Head of caudate nucleus (tissue), 42 donors: ENCODE results near the gene SYNGR4.
"Not testable (repeated sequence)": the region's sequence is repeated elsewhere in the genome, so short reads cannot be mapped to it uniquely, and the experiment has no call there.

ENCODE experiments used
- DNase-seq, 42 donors: peaks; one replicate each; pipeline versions ENCODE4 v3.0.0 to v3.0.0-alpha.2; 2020 to 2021; ENCODE audit warnings: mixed read lengths in 7 of 42
- intact Hi-C: fragments of 100-400 bp; cut with DNase I; formaldehyde crosslinking; loops from one replicate; pipeline ENCODE4 v1.15.0; 2022

The SYNGR4 gene

DNA sequence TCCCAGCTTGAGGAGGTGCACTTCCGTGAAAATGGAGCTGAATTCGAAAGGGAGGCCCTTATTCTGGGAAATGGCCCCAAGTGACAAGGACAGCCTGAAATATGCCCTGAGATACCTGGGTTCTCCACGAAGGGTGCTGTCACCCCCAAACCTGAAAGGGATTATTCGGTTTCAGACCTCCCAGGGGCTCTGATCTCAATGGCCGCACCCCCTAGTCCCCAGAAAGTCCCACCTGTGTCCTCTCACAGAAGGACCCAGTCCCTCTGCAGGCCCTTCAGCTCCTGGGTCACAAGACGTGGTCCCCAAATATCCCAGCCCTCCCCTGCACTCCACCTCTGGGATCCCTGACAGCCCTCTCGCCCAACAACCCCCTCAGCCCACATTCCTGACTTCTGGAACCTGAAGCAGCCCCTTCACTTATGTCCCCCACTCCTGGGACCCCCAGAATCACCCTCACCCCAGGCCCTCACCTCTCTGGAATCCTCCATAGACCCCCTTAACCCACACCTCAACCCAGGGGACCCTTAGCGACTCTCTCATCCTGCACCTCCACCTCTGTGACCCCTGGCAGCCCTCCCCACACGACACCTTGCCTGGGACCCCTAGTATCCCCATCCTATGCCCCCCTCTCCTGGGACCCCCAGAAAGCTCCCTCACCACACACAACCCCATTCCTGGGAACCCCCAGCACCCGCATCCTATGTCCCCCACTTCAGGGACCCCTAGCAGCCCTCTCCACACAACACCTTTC is 606 bp downstream of the SYNGR4 start:
- intact Hi-C loops, result loop anchor here (5.0 kb wide), 1 partner anchor 37 kb away; the partner anchor contains the start of gene EMP3
- DNase-seq, result peak in 1 of 42 donors; percentile 10

GRCh38 chr19:48365602-48366001 is 1.4 kb downstream of the SYNGR4 start:
- DNase-seq, result no peak
- intact Hi-C loops, result no loop called here

DNA sequence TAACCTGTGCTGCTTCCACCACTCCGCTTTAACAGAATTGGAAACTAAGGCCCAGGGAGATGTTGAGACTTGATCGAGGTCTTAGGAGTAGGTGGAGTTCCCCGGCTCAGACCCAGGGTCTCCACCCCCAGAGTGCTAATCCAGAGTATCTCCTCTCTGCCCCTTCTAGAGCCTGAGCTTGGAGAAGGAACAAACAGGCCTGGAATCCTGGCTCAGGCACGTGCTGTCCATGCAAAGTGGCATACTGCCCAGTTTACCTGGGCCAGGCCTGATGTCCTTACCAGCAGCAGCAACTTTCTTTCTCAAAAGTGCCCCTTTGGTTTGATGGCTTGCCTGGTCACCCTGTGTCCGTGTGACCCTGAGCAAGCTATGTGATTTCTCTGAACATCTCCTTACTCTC is 3.7 kb downstream of the SYNGR4 start:
- intact Hi-C loops, result no loop called here
- DNase-seq, result no peak

DNA sequence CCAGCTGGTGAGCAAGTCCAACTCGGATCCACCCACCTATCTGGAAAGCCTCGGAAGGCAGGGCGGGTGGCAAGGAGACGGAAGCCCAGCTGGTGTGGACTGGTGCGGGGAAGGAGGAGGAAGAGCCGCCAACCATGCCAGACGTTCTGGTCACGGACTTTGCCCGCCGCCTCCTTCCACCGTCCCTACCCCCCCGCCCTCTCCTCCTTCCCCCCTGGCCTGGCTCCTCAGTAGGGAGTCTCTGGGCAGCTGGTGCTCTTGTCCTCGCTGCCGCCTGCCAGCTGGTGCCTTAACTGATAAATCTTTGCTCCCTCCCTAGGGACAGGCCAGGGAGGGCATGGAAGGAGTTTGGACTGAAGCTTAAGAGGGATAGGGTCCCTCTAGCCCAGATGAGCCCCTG is 4.8 kb downstream of the SYNGR4 start:
- intact Hi-C loops, result no loop called here
- DNase-seq, result no peak

DNA sequence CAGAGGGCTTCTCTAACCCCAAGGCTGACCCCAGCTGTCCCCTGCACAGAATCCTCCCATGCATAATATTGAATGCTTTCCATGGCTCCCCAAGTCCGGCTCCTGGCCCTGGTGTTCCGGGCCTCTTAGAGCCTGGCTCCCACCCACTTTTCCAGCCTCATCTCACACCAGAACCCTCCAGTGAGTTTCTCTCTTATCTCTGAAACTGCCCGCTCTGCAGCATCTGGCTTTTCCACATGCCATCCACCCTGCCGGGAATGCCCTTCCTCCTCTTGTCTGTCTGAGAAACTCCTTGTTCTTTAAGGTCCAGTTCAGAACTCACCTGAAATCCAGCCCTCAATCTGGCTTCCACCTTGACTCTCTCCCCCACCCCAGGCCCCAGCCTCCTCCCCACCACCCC is 6.8 kb downstream of the SYNGR4 start:
- no peak for DNase-seq
- intact Hi-C loops, result no loop called here

GRCh38 chr19:48371367-48371766 is 7.2 kb downstream of the SYNGR4 start:
- intact Hi-C loops, result no loop called here
- no peak for DNase-seq

DNA sequence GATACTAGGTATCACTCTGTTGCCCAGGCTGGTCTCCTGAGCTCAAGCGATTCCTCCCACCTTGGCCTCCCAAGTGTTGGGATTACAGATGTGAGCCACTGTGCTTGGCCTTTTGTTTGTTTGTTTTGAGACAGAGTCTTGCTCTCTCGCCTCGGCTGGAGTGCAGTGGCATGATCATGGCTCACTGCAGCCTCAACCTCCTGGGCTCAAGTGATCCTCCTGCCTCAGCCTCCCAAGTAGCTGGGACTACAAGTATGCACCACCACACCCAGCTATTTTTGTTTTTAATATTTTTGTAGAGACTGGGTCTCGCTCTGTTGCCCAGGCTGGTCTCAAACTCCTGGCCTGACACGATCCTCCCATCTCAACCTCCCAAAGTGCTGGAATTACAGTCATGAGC is 7.6 kb downstream of the SYNGR4 start:
- DNase-seq, intact Hi-C loops: not testable (repeated sequence)

DNA sequence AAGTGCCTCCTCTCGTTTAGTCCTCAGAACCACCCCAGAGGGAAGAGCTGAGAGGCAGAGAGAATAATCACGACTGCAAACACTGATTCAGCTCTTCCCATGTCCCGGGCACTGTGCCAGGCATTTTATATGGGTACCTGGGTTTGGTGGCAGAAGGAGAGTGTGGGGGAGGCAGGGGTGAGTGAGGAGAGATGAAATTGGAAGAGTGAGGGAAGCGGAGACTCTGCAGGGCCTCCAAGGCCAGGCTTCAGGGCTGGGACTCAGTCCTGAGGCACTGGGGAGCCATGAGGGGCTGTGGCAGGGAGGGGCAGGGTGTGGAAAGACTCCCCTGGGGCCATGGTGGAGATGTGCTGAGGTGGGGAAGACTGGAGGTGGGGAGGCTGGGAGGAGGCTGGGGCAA is 8.7 kb downstream of the SYNGR4 start:
- peak; percentile 30 to 92 (median 72) for DNase-seq
- intact Hi-C loops, result no loop called here

DNA sequence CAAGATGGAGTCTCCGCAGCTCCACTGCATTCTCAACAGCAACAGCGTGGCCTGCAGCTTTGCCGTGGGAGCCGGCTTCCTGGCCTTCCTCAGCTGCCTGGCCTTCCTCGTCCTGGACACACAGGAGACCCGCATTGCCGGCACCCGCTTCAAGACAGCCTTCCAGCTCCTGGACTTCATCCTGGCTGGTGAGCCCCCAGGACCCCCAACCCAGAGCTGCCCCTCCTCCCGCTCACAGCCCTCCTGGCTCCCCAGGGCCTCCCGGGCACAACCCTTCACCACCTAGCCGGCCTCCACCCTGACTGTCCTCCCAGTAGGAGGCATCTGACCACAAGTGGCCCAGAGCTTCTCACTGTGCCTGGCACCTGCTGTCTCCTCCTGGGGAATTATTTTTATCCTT is 9.4 kb downstream of the SYNGR4 start:
- intact Hi-C loops, result no loop called here

GRCh38 chr19:48378194-48378570 is 14.0 kb downstream of the SYNGR4 start:
- intact Hi-C loops, result no loop called here
- no peak for DNase-seq

More for the DNA sequence above, 9.4 kb downstream of the SYNGR4 start:
- no peak for DNase-seq

GRCh38 chr19:48379058-48379457 is 14.9 kb downstream of the SYNGR4 start:
- intact Hi-C loops, result no loop called here
- DNase-seq, result no peak

DNA sequence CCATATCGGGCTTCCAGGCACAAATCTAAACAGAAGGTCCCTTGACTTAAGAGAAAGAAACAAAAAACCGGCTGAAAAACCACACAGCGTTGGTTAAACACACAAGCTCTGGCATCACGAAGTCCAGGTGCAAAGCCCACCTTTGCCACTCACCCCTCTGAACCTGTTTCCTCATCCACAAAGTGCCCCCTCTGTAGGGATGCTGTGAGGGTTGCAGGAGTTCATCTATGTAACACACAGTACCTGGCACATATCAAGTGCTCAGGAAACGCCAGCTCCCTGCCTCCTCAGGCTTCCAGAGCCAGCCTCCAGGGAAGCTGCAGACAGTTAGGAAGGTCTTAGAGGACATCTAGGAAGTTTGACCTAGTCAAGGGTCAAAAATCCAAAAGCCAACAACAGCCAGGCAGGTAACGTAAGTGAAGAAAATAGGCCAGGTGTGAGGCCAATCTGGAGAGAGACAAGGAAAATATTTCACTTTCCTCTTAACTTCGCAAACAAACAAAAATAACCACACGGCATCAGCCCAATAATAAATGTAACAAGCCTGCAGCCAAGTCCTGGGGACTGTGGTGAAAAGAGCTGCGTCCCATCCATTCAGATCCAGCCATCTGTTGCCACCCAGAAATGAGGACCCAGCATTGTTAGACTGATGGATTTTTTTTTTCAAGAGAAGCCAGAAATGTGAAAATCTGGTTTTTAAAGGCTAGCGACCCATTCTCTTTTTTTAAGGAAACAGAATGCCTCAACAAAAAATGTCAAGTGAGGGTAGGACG is 17.2 kb downstream of the SYNGR4 start:
- intact Hi-C loops, result no loop called here

GRCh38 chr19:48382286-48382685 is 18.1 kb downstream of the SYNGR4 start:
- DNase-seq, result no peak
- intact Hi-C loops, result no loop called here

More for the DNA sequence above, 17.2 kb downstream of the SYNGR4 start:
- DNase-seq, result no peak

- intact Hi-C loops, result no loop called here
- DNase-seq, result no peak
Observed at GRCh38 chr19:48385461-48386087, 21.4 kb downstream of the SYNGR4 start.

GRCh38 chr19:48386981-48387380 is 22.8 kb downstream of the SYNGR4 start:
- no peak for DNase-seq
- intact Hi-C loops, result no loop called here

- intact Hi-C loops, result loop anchor here (10.0 kb wide), 1 partner anchor 54 kb away; the partner anchor contains the start of gene GRWD1
Observed at GRCh38 chr19:48390188-48391099, 26.3 kb downstream of the SYNGR4 start.

DNA sequence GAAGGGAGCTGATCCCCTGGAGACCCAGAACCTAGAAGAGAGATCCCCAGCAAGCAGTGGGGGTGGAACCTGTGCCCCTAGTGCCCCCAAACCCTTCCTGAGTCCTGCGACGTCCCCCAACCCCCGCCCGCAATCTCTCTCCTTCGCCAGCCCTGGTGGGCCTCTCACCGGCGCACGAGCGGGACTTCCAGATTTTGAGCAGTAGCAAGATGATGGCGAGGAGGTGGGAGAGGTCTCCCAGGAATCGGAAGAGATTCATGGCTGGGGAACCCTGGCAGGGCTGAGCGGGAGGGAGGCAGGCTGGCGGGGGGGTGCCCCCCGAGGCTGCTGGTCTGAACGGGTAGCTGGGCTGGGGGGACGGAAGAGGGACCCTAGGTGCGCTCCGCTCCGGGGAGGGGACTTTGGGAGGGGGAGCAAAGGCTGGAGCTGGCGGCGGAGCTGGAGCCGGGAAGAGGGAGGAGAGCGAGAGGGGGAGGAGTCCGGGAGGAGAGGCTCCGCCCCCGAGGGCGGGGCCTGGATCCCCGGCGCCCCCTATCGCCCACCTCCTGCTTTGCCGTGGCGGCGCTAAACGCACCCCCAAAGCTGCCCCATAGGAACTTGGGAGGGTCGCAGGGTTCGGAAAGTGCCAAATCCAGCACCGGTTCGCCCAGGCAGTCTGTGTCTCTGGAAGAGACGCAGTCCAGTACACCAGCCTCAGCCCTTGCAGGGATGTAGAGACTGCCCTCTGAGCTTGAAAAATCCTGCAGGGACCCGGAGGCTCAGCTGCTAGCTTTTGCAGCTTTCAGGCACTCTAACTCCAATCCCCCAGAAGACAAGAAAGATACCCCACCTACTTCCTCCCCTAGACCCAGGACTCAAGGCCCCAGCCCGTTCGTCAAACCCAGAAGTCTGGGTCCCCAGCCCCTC is 27.2 kb downstream of the SYNGR4 start, which contains the start of gene KDELR1:
Gene KDELR1 (minus strand): TSS at position 452 of the 906 bp plus-strand sequence. CDS start 193 bp downstream, at position 259.
- peak; percentile 61 to 94 (median 88) for DNase-seq
- intact Hi-C loops, result loop anchor here (10.0 kb wide), 1 partner anchor 53 kb away; the partner anchor contains the start of gene GRWD1

More at GRCh38 chr19:48390188-48391099, 26.3 kb downstream of the SYNGR4 start:
- peak; percentile 16 to 82 (median 68) for DNase-seq

- not testable (repeated sequence) for DNase-seq
- intact Hi-C loops, result loop anchor here (10.0 kb wide), 1 partner anchor 53 kb away; the partner anchor contains the start of gene GRWD1
Observed at GRCh38 chr19:48392006-48392344, 27.8 kb downstream of the SYNGR4 start.
